ENCODE measurements around the gene ZFTA. TPM values are rescaled to one million over a fixed set of nuclear protein-coding genes. Genes with fewer than 3 reads are reported as not detected.

The ZFTA gene
- total and polyA plus RNA-seq, 2 donors (not counting 1 experiment from before 2014, with no cell fraction given): 3.4 to 11.8 TPM

DNA sequence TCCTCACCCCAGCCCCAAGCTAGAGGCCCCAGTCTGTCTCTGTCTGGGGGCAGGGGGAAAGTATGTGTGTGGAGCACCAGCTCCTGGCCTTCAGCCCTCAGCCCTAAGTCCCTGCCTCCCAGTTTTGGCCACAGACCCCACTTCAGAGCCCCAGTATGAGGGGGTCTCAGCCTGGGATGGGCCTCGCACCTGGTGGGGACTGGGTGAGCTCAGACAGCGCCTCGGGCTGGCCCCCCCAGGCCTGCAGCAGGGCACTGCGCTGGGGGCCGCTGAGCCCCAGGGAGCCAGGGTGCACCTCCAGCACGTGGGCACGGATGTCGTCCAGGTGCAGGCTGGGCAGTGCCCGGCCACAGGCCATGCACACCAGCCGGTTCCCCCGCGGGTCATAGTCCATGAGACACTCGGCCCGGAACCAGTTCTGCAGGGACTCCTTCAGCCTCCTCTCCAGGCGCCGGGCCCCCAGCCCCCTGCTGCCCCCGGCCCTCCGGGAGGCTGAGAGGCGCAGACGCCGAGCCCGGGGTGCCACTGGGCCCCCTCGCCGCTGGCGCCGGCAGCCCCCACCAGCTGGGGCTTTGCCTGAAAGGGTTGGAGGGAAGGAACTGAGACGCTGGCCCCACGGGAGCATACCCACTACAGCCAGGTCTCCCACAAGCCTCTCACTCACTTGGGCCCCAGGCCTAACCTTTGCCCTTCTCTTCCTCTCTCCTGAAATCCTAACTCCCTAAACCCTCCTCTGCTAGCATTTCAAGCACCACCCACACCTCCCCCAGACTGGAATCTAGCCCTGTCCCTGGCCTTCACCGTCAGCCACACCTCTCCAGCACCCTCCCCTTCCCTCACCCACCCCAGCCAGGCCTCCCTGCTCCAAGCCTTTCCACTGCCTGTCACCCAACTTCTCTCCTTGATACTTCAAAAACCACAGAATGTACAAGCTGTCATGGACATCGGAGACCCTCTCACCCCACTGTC is 3.6 kb downstream of the ZFTA start:
- H3K4me1 ChIP-seq (ENCODE audit: control insufficient read depth in 2 of 2, insufficient read depth in 2 of 2, low read length in 2 of 2): peaks cover 13 to 20% of the 10 kb centered on the region in 2 donors
- no peaks in the 10 kb centered on the region for H3K9me3 ChIP-seq (ENCODE audit: control extremely low read depth in 1 of 3, control insufficient read depth in 2 of 3, insufficient read depth in 1 of 3, low read length in 2 of 3)
- no peak for TF ChIP-seq EZH2 (IDR thresholded peaks at IDR 0.05; ENCODE audit: borderline replicate concordance, insufficient read depth, low read depth, low read length, poor library complexity, severe bottlenecking)
- TF ChIP-seq, protein P1, sequence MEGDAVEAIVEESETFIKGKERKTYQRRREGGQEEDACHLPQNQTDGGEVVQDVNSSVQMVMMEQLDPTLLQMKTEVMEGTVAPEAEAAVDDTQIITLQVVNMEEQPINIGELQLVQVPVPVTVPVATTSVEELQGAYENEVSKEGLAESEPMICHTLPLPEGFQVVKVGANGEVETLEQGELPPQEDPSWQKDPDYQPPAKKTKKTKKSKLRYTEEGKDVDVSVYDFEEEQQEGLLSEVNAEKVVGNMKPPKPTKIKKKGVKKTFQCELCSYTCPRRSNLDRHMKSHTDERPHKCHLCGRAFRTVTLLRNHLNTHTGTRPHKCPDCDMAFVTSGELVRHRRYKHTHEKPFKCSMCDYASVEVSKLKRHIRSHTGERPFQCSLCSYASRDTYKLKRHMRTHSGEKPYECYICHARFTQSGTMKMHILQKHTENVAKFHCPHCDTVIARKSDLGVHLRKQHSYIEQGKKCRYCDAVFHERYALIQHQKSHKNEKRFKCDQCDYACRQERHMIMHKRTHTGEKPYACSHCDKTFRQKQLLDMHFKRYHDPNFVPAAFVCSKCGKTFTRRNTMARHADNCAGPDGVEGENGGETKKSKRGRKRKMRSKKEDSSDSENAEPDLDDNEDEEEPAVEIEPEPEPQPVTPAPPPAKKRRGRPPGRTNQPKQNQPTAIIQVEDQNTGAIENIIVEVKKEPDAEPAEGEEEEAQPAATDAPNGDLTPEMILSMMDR (IDR thresholded peaks at IDR 0.05): no peak
- peaks cover 18% of the 10 kb centered on the region for H4K20me1 ChIP-seq (ENCODE audit: control insufficient read depth, insufficient read depth, low read length, poor library complexity, severe bottlenecking)
- H3K4me3 ChIP-seq (ENCODE audit: control extremely low read depth in 1 of 5, extremely low read depth in 1 of 5, insufficient read depth in 1 of 5, low read depth in 2 of 5, low read length in 4 of 5): no peak overlapping the region
- no peak overlapping the region for H2AFZ ChIP-seq (ENCODE audit: insufficient read depth, low read depth, low read length, poor library complexity, severe bottlenecking)
- no peak for ATAC-seq (ENCODE audit: low read depth)
- H3K27me3 Mint-ChIP-seq: no peaks in the 10 kb centered on the region
- ChIA-PET POLR2A (no interaction called here), CTCF (interaction anchor here (1.2 kb wide), 1 partner anchor 73 kb away, joined by 4 read pairs; no protein-coding TSS in a partner anchor)
- H3K27ac ChIP-seq (ENCODE audit: low read length in 2 of 2): no peak overlapping the region
- WGBS (ENCODE audit: insufficient coverage): 93% methylated on average over 30 of the region's 30 CpGs
- H3K36me3 ChIP-seq (replicated peaks in 1 of 2; ENCODE audit: control extremely low read depth in 1 of 2, control insufficient read depth in 1 of 2, extremely low read depth in 1 of 2, insufficient read depth in 2 of 2, low read length in 1 of 2): peaks cover 0 to 2% of the 10 kb centered on the region in 2 experiments
- H3K4me2 ChIP-seq (replicated peaks; ENCODE audit: low read depth, low read length, poor library complexity, severe bottlenecking): no peak overlapping the region
- H3K4me3 Mint-ChIP-seq: no peak overlapping the region
- peaks cover 13% of the 10 kb centered on the region for H3K4me1 Mint-ChIP-seq
- peaks cover 0 to 8% (median under 1%) of the 10 kb centered on the region in 4 experiments for H3K27me3 ChIP-seq (replicated peaks in 1 of 4; ENCODE audit: control extremely low read depth in 1 of 4, control insufficient read depth in 3 of 4, insufficient read depth in 4 of 4, low read length in 3 of 4)
- intact Hi-C loops (cut with micrococcal nuclease): no loop called here
- no peak overlapping the region for H3K9ac ChIP-seq (ENCODE audit: low read length)
- no peak overlapping the region for H3K27ac Mint-ChIP-seq
- H3K9me3 Mint-ChIP-seq (ENCODE audit: insufficient read depth): no peaks in the 10 kb centered on the region
- H3K79me2 ChIP-seq (ENCODE audit: control insufficient read depth, insufficient read depth, low read length): peaks cover 12% of the 10 kb centered on the region
- peak; percentile 18 for DNase-seq

DNA sequence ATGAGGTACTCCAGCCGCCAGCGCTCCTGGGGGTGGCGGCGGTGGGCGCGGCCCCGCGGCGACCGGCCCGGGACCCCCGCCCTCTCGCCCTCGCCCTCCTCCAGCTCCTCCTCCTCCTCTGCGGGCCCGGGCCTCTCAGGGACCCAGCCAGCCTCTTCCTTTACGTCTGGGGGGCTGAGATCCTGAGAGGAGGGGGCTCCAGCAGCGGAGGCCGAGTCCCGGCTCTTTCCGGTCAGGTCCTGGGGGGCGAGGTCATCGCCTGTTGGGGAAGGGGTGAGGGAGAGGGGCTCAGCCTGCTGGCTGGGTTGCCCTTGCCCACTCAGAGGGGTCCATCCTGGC is 4.3 kb downstream of the ZFTA start:
- H3K4me1 ChIP-seq (ENCODE audit: control insufficient read depth in 2 of 2, insufficient read depth in 2 of 2, low read length in 2 of 2): peaks cover 7 to 14% of the 10 kb centered on the region in 2 donors
- POLR2A ChIA-PET: no interaction called here
- Mint-ChIP-seq H3K27ac (no peak overlapping the region), H3K27me3 (no peaks in the 10 kb centered on the region), H3K4me1 (peaks cover 10% of the 10 kb centered on the region), H3K4me3 (no peak overlapping the region), H3K9me3 (ENCODE audit: insufficient read depth) (no peaks in the 10 kb centered on the region)
- H3K9ac ChIP-seq (ENCODE audit: low read length): no peak overlapping the region
- intact Hi-C loops (cut with micrococcal nuclease): no loop called here
- no peak overlapping the region for H3K27ac ChIP-seq (ENCODE audit: low read length in 2 of 2)
- no peaks in the 10 kb centered on the region for H3K9me3 ChIP-seq (ENCODE audit: control extremely low read depth in 1 of 3, control insufficient read depth in 2 of 3, insufficient read depth in 1 of 3, low read length in 2 of 3)
- 98% methylated on average over 9 of the region's 23 CpGs for WGBS (ENCODE audit: insufficient coverage)
- no peak for DNase-seq
- H3K4me2 ChIP-seq (replicated peaks; ENCODE audit: low read depth, low read length, poor library complexity, severe bottlenecking): no peak overlapping the region
- peaks cover 18% of the 10 kb centered on the region for H4K20me1 ChIP-seq (ENCODE audit: control insufficient read depth, insufficient read depth, low read length, poor library complexity, severe bottlenecking)
- TF ChIP-seq EZH2 (IDR thresholded peaks at IDR 0.05; ENCODE audit: borderline replicate concordance, insufficient read depth, low read depth, low read length, poor library complexity, severe bottlenecking): no peak
- TF ChIP-seq, protein P1 (IDR thresholded peaks at IDR 0.05): no peak
- CTCF ChIA-PET: no interaction called here
- no peak for ATAC-seq (ENCODE audit: low read depth)
- peaks cover 0 to 2% of the 10 kb centered on the region in 2 experiments for H3K36me3 ChIP-seq (replicated peaks in 1 of 2; ENCODE audit: control extremely low read depth in 1 of 2, control insufficient read depth in 1 of 2, extremely low read depth in 1 of 2, insufficient read depth in 2 of 2, low read length in 1 of 2)
- H3K27me3 ChIP-seq (replicated peaks in 1 of 4; ENCODE audit: control extremely low read depth in 1 of 4, control insufficient read depth in 3 of 4, insufficient read depth in 4 of 4, low read length in 3 of 4): peaks cover 0 to 1% (median 0%) of the 10 kb centered on the region in 4 experiments
- no peak overlapping the region for H2AFZ ChIP-seq (ENCODE audit: insufficient read depth, low read depth, low read length, poor library complexity, severe bottlenecking)
- peaks cover 12% of the 10 kb centered on the region for H3K79me2 ChIP-seq (ENCODE audit: control insufficient read depth, insufficient read depth, low read length)
- H3K4me3 ChIP-seq (ENCODE audit: control extremely low read depth in 1 of 5, extremely low read depth in 1 of 5, insufficient read depth in 1 of 5, low read depth in 2 of 5, low read length in 4 of 5): no peak overlapping the region

Measured in B cell (primary cell).